Activated CD4-positive, alpha-beta T cell treated with anti-CD3 and anti-CD28 coated beads for 36 hours (primary cell): ENCODE measurements around the gene CNTNAP2. TPM values are rescaled to one million over a fixed set of nuclear protein-coding genes. Genes with fewer than 3 reads are reported as not detected.

Experiments
- ATAC-seq: fragments of 200-7000 bp; cut with Tn5 transposase; one replicate; pipeline ENCODE4 v1.10.0; 2021; ENCODE audit warnings: mild to moderate bottlenecking, moderate library complexity
- CTCF ChIA-PET: fragments of 350-600 bp; sonication (Branson Sonifier 250); formaldehyde crosslinking; loops from one replicate; lab custom pipeline; 2021; ENCODE audit warnings: antibody characterized with exemption; lab: Charles Lee
- POLR2A ChIA-PET: fragments of 350-600 bp; sonication (Branson Sonifier 250); formaldehyde crosslinking; loops from one replicate; lab custom pipeline; 2021; ENCODE audit warnings: antibody characterized with exemption, inconsistent platforms; lab: Charles Lee
- DNase-seq: peaks from one replicate; pipeline ENCODE4 v3.0.0-alpha.2; 2020
- H3K27ac Mint-ChIP-seq: one replicate; pipeline ENCODE4 v1.8.0; 2021; ENCODE audit warnings: mixed read lengths
- H3K27me3 Mint-ChIP-seq: one replicate; pipeline ENCODE4 v1.8.0; 2021; ENCODE audit warnings: mixed read lengths
- H3K36me3 Mint-ChIP-seq: one replicate; pipeline ENCODE4 v1.8.0; 2021; ENCODE audit warnings: low read depth, mixed read lengths
- H3K4me1 Mint-ChIP-seq: one replicate; pipeline ENCODE4 v1.8.0; 2021; ENCODE audit warnings: mixed read lengths
- H3K4me3 Mint-ChIP-seq: one replicate; pipeline ENCODE4 v1.8.0; 2021; ENCODE audit warnings: mild to moderate bottlenecking, moderate library complexity, mixed read lengths
- H3K9me3 Mint-ChIP-seq: one replicate; pipeline ENCODE4 v1.8.0; 2021; ENCODE audit warnings: low read depth, mixed read lengths
- intact Hi-C, 2 experiments: fragments of 100-400 bp; cut with DNase I in 1 of 2; cut with micrococcal nuclease in 1 of 2; formaldehyde crosslinking; loops; one replicate each; pipeline versions ENCODE4 v1.14.2 to v1.15.1; 2022 to 2024; cut with DNase I, micrococcal nuclease
- total RNA-seq, 2 experiments: library from RNA; stranded (reverse); gene quantifications; one replicate each; pipeline ENCODE4 v1.2.3, GENCODE V29; 2021

CNTNAP2 gene
- total RNA-seq, 2 experiments from 2014 or later, result not detected

DNA sequence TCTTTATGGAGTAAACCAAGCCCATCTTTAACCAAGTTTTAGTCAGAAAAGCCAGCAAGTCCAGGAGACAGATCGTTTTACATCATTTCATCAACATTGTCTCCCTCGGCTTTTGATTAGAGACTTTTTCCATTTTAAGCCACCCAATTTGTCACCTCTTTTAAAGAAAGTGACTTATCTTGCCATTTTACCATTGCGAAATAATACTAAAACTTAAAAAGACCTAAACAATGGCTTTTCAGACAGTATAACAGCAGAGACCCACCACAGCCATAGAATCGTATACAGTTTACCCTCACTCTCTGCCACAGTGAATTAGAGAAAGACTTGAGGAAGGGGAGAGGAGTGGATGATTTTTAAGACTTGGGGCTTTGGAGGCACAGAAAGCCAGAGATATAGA, 2114.3 kb downstream of the CNTNAP2 start:
- Mint-ChIP-seq H3K27me3 (peaks cover 7% of the 10 kb centered on the region), H3K9me3 (no peaks in the 10 kb centered on the region), H3K36me3 (no peaks in the 10 kb centered on the region), H3K27ac (no peak overlapping the region), H3K4me3 (no peak overlapping the region), H3K4me1 (no peaks in the 10 kb centered on the region)
- ChIA-PET POLR2A (no interaction called here), CTCF (no interaction called here)
- DNase-seq (no peak), ATAC-seq (no peak)
- intact Hi-C loops, result no loop called here

- CTCF ChIA-PET, result no interaction called here
- Mint-ChIP-seq H3K27ac (no peak overlapping the region), H3K27me3 (peaks cover 7% of the 10 kb centered on the region), H3K4me1 (no peaks in the 10 kb centered on the region), H3K36me3 (no peaks in the 10 kb centered on the region), H3K4me3 (no peak overlapping the region), H3K9me3 (no peaks in the 10 kb centered on the region)
- intact Hi-C loops, result no loop called here
- POLR2A ChIA-PET, result no interaction called here
- no peak for ATAC-seq
- no peak for DNase-seq
Measured at GRCh38 chr7:148232784-148233183, 2116.2 kb downstream of the CNTNAP2 start.

DNA sequence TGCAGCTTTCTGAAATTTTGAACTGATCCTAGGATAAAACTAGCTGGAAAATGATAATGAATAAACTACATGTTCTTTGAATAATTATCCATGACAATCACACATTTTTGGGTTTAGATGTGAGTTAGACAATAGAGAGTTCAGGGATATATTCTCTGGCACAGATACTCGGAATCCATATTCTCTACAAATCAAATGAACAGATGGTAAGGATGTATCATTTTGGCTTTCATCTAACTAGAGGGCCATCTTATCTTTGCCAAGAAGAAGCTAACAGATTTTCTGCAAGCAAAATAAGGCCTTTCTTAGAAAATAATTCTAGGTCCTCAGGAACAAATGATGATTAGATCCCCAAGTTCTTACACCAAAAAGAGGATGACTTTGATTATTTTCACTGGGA, 2118.1 kb downstream of the CNTNAP2 start:
- Mint-ChIP-seq H3K27me3 (peaks cover 9% of the 10 kb centered on the region), H3K4me3 (no peak overlapping the region), H3K27ac (no peak overlapping the region), H3K9me3 (no peaks in the 10 kb centered on the region), H3K4me1 (no peaks in the 10 kb centered on the region), H3K36me3 (no peaks in the 10 kb centered on the region)
- intact Hi-C loops, result no loop called here
- ATAC-seq, result no peak
- ChIA-PET CTCF (interaction anchor here (0.7 kb wide), 1 partner anchor 34 kb away, joined by 3 read pairs; no protein-coding TSS in a partner anchor), POLR2A (no interaction called here)
- no peak for DNase-seq

GRCh38 chr7:148238761-148239325, 2122.2 kb downstream of the CNTNAP2 start:
- ChIA-PET CTCF (no interaction called here), POLR2A (no interaction called here)
- ATAC-seq (no peak), DNase-seq (no peak)
- Mint-ChIP-seq H3K4me1 (no peaks in the 10 kb centered on the region), H3K27me3 (peaks cover 35% of the 10 kb centered on the region), H3K36me3 (no peaks in the 10 kb centered on the region), H3K4me3 (no peak overlapping the region), H3K27ac (no peak overlapping the region), H3K9me3 (no peaks in the 10 kb centered on the region)
- intact Hi-C loops, result no loop called here

DNA sequence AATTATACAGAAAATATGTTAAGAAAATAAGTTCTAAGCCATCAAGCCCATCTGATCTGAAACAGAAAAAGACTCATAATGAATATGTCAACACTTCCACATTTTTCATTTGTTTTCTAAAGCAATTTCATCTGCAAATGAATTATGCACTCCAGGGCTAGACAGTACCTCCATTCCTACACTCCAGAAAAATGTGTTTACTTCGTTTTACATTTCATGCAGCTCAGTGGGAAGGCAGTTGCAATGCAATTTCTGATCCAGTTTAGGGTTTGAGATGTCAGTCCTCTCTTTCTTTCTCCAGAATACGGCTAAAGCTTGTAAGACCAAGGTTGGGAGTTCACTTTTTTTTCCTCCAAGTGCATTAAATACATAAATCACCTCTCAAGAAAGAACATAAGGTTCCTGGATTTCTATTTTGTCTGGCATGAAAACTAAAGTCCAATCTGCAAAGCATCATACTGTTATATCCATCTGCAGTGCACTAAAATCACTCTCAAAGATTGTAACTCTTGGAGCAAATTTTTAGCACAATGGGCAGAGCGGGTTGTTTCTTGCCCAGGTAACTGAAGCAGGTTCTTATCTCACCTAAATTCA, 2125.2 kb downstream of the CNTNAP2 start:
- Mint-ChIP-seq H3K36me3 (no peaks in the 10 kb centered on the region), H3K9me3 (no peaks in the 10 kb centered on the region), H3K27me3 (peaks cover 30% of the 10 kb centered on the region), H3K4me1 (no peaks in the 10 kb centered on the region), H3K27ac (no peak overlapping the region), H3K4me3 (no peak overlapping the region)
- intact Hi-C loops, result no loop called here
- ATAC-seq (no peak), DNase-seq (no peak)
- POLR2A ChIA-PET, result no interaction called here
- CTCF ChIA-PET, result interaction anchor here (0.7 to 2.3 kb wide), 12 partner anchors 8 to 288 kb away, joined by 3 to 13 read pairs (median 4); no protein-coding TSS in a partner anchor

- no peak overlapping the region for H3K27ac Mint-ChIP-seq
- CTCF ChIA-PET, result interaction anchor here (0.8 to 2.3 kb wide), 9 partner anchors 9 to 148 kb away, joined by 3 to 13 read pairs (median 4); no protein-coding TSS in a partner anchor
- H3K4me3 Mint-ChIP-seq, result no peak overlapping the region
- H3K4me1 Mint-ChIP-seq, result no peaks in the 10 kb centered on the region
- no peaks in the 10 kb centered on the region for H3K9me3 Mint-ChIP-seq
- peaks cover 30% of the 10 kb centered on the region for H3K27me3 Mint-ChIP-seq
- ATAC-seq (no peak), DNase-seq (peak; percentile 8)
- intact Hi-C loops, result no loop called here
- no peaks in the 10 kb centered on the region for H3K36me3 Mint-ChIP-seq
- POLR2A ChIA-PET, result interaction anchor here (0.6 kb wide), 1 partner anchor 505 kb away, joined by 4 read pairs; no protein-coding TSS in a partner anchor
Measured at GRCh38 chr7:148242294-148242821, 2125.8 kb downstream of the CNTNAP2 start.

- H3K27ac Mint-ChIP-seq, result no peak overlapping the region
Measured at GRCh38 chr7:148245381-148245780, 2128.8 kb downstream of the CNTNAP2 start.

DNA sequence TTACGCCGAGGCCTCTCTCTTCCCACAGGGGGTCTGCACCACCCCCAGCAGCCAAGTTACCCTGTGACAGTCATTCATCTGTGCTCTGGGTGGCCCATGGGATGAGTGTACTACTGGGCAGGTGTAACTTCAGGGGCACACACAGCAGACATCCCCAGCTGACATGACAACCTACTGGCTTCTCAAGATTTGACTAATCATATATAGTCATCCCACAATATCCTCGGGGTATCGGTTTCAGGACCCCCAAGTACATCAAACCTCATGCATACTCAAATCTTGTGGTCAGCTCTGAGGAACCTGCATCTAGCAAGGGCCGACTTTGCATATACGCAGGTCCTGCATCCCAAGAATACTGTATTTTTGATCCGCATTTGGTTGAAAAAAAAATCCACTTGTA, 2137.0 kb downstream of the CNTNAP2 start:
- intact Hi-C loops, result no loop called here
- H3K4me3 Mint-ChIP-seq, result no peak overlapping the region
- no peaks in the 10 kb centered on the region for H3K36me3 Mint-ChIP-seq
- no peaks in the 10 kb centered on the region for H3K4me1 Mint-ChIP-seq
- H3K27me3 Mint-ChIP-seq, result peaks cover 27% of the 10 kb centered on the region
- ChIA-PET POLR2A (no interaction called here), CTCF (no interaction called here)
- no peak for ATAC-seq
- no peak for DNase-seq
- H3K9me3 Mint-ChIP-seq, result peaks cover 17% of the 10 kb centered on the region
- no peak overlapping the region for H3K27ac Mint-ChIP-seq

More at GRCh38 chr7:148245381-148245780, 2128.8 kb downstream of the CNTNAP2 start:
- Mint-ChIP-seq H3K36me3 (no peaks in the 10 kb centered on the region), H3K4me3 (no peak overlapping the region), H3K9me3 (peaks cover 2% of the 10 kb centered on the region), H3K4me1 (no peaks in the 10 kb centered on the region), H3K27me3 (peaks cover 39% of the 10 kb centered on the region)
- POLR2A ChIA-PET, result no interaction called here
- intact Hi-C loops, result no loop called here
- ATAC-seq, result no peak
- CTCF ChIA-PET, result interaction anchor here (1.3 kb wide), 1 partner anchor 52 kb away, joined by 5 read pairs; no protein-coding TSS in a partner anchor
- no peak for DNase-seq

GRCh38 chr7:148255333-148255732, 2138.7 kb downstream of the CNTNAP2 start:
- intact Hi-C loops, result no loop called here
- ChIA-PET CTCF (interaction anchor here (0.5 kb wide), 1 partner anchor 714 kb away, joined by 3 read pairs; no protein-coding TSS in a partner anchor), POLR2A (no interaction called here)
- H3K27me3 Mint-ChIP-seq, result peaks cover 16% of the 10 kb centered on the region
- no peaks in the 10 kb centered on the region for H3K4me1 Mint-ChIP-seq
- H3K4me3 Mint-ChIP-seq, result no peak overlapping the region
- no peak for ATAC-seq
- no peaks in the 10 kb centered on the region for H3K36me3 Mint-ChIP-seq
- DNase-seq, result no peak
- no peak overlapping the region for H3K27ac Mint-ChIP-seq
- H3K9me3 Mint-ChIP-seq, result peaks cover 15% of the 10 kb centered on the region

- H3K9me3 Mint-ChIP-seq, result peaks cover 7% of the 10 kb centered on the region
- intact Hi-C loops, result no loop called here
- H3K4me1 Mint-ChIP-seq, result no peaks in the 10 kb centered on the region
- no peak overlapping the region for H3K4me3 Mint-ChIP-seq
- H3K27me3 Mint-ChIP-seq, result peaks cover 14% of the 10 kb centered on the region
- no peak overlapping the region for H3K27ac Mint-ChIP-seq
- H3K36me3 Mint-ChIP-seq, result no peaks in the 10 kb centered on the region
- ChIA-PET CTCF (interaction anchor here (0.9 kb wide), 1 partner anchor 229 kb away, joined by 3 read pairs; no protein-coding TSS in a partner anchor), POLR2A (no interaction called here)
- ATAC-seq (no peak), DNase-seq (no peak)
Measured at GRCh38 chr7:148256433-148256832, 2139.8 kb downstream of the CNTNAP2 start.

DNA sequence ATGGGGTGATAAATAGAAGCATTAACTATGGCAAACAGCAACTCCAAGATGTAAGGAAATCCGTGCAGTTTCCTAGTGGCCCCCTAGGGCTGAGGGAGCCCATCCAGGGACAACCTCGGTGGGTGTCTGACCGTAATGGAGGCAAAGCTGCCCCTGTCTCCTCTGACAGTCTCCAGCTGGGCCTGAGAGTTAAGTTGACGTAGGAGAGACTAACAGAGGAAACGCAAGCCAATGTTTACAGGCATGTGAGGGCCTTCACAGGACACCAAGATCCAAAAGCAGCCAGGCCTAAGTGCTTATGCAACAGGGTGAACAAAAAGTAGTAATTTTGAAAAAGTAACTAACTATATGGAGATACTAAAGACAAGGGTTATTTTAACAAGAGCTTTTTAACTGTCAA, 2144.0 kb downstream of the CNTNAP2 start:
- ChIA-PET CTCF (interaction anchor here (0.7 to 2.3 kb wide), 3 partner anchors 16 to 505 kb away, joined by 3 to 11 read pairs (median 3); no protein-coding TSS in a partner anchor), POLR2A (interaction anchor here (0.6 kb wide), 2 partner anchors 25 to 730 kb away, joined by 3 to 5 read pairs; no protein-coding TSS in a partner anchor)
- intact Hi-C loops, result loop anchor here (5.0 to 10.0 kb wide), 3 partner anchors 224 to 1013 kb away; no protein-coding TSS in a partner anchor
- no peak overlapping the region for H3K27ac Mint-ChIP-seq
- H3K36me3 Mint-ChIP-seq, result no peaks in the 10 kb centered on the region
- DNase-seq (no peak), ATAC-seq (no peak)
- peaks cover 17% of the 10 kb centered on the region for H3K27me3 Mint-ChIP-seq
- H3K4me3 Mint-ChIP-seq, result no peak overlapping the region
- H3K9me3 Mint-ChIP-seq, result no peaks in the 10 kb centered on the region
- peaks cover 8% of the 10 kb centered on the region for H3K4me1 Mint-ChIP-seq
